ENCODE measurements around the gene NOM1. TPM values are rescaled to one million over a fixed set of nuclear protein-coding genes. Genes with fewer than 3 reads are reported as not detected.

The NOM1 gene
- total RNA-seq, 1 donor from 2014 or later = 28.2 TPM

- no peak for TF ChIP-seq CTCF (conservative IDR thresholded peaks at IDR 0.05)
- H3K27ac Mint-ChIP-seq (ENCODE audit: unreplicated experiment) = no peak overlapping the region
- no peak overlapping the region for H3K4me3 Mint-ChIP-seq
- peaks cover 7% of the 10 kb centered on the region for H3K36me3 Mint-ChIP-seq (ENCODE audit: low read depth)
- H3K9me3 Mint-ChIP-seq = peaks cover 4% of the 10 kb centered on the region
- no peaks in the 10 kb centered on the region for H3K4me1 Mint-ChIP-seq
- peaks cover 21% of the 10 kb centered on the region for H3K27me3 Mint-ChIP-seq (ENCODE audit: low read depth)
- no peak for DNase-seq (ENCODE audit: low read depth, low spot score)
Observed at GRCh38 chr7:156940421-156941122, 8.9 kb upstream of the NOM1 start.

GRCh38 chr7:156941393-156942182 is 7.9 kb upstream of the NOM1 start:
- Mint-ChIP-seq H3K36me3 (ENCODE audit: low read depth) (peaks cover 7% of the 10 kb centered on the region), H3K4me3 (no peak overlapping the region), H3K4me1 (peaks cover 4% of the 10 kb centered on the region), H3K9me3 (peaks cover 4% of the 10 kb centered on the region), H3K27me3 (ENCODE audit: low read depth) (peaks cover 24% of the 10 kb centered on the region), H3K27ac (ENCODE audit: unreplicated experiment) (no peak overlapping the region)
- DNase-seq (ENCODE audit: low read depth, low spot score) = no peak
- no peak for TF ChIP-seq CTCF (conservative IDR thresholded peaks at IDR 0.05)

- no peak for TF ChIP-seq CTCF (conservative IDR thresholded peaks at IDR 0.05)
- Mint-ChIP-seq H3K4me3 (no peak overlapping the region), H3K4me1 (peaks cover 13% of the 10 kb centered on the region), H3K27ac (ENCODE audit: unreplicated experiment) (no peak overlapping the region), H3K9me3 (peaks cover 4% of the 10 kb centered on the region), H3K27me3 (ENCODE audit: low read depth) (peaks cover 28% of the 10 kb centered on the region), H3K36me3 (ENCODE audit: low read depth) (peaks cover 7% of the 10 kb centered on the region)
- DNase-seq (ENCODE audit: low read depth, low spot score) = no peak
Observed at GRCh38 chr7:156942708-156943090, 6.8 kb upstream of the NOM1 start.

GRCh38 chr7:156943091-156944041 is 6.1 kb upstream of the NOM1 start:
- DNase-seq (ENCODE audit: low read depth, low spot score) = no peak

More at GRCh38 chr7:156943091-156944041, 6.1 kb upstream of the NOM1 start:
- peak overlapping the region; percentile 38 for H3K4me3 Mint-ChIP-seq
- H3K27ac Mint-ChIP-seq (ENCODE audit: unreplicated experiment) = no peak overlapping the region
- H3K27me3 Mint-ChIP-seq (ENCODE audit: low read depth) = peaks cover 28% of the 10 kb centered on the region
- H3K36me3 Mint-ChIP-seq (ENCODE audit: low read depth) = peaks cover 7% of the 10 kb centered on the region
- H3K9me3 Mint-ChIP-seq = peaks cover 4% of the 10 kb centered on the region
- H3K4me1 Mint-ChIP-seq = peaks cover 15% of the 10 kb centered on the region
- no peak for TF ChIP-seq CTCF (conservative IDR thresholded peaks at IDR 0.05)
